H9 (cell line): Measurements from ENCODE around the gene EIF3A. TPM values are rescaled to one million over a fixed set of nuclear protein-coding genes. Genes with fewer than 3 reads are reported as not detected.

ENCODE experiments used
- DNase-seq: peaks from one replicate; pipeline ENCODE4 v3.0.0-alpha.2; 2017
- H2AFZ ChIP-seq: one replicate; pipeline ENCODE4 v1.6.1; 2013; ENCODE audit warnings: mild to moderate bottlenecking, low read length, control low read depth, moderate library complexity
- H2AK5ac ChIP-seq: 2 replicates; pipeline ENCODE4 v1.6.1; 2013; ENCODE audit warnings: low read length, control low read depth, mixed read lengths; ENCODE audit not compliant: insufficient read length
- H2BK120ac ChIP-seq: one replicate; pipeline ENCODE4 v1.6.1; 2013; ENCODE audit warnings: low read depth, mild to moderate bottlenecking, low read length, control low read depth, inconsistent platforms; ENCODE audit not compliant: poor library complexity, severe bottlenecking
- H2BK12ac ChIP-seq: 2 replicates; pipeline ENCODE4 v1.6.1; 2013; ENCODE audit warnings: low read length, control low read depth, mixed read lengths, low read depth; ENCODE audit not compliant: insufficient read length
- H2BK15ac ChIP-seq: 2 replicates; pipeline ENCODE4 v1.6.1; 2013; ENCODE audit warnings: low read depth, low read length, control low read depth
- H2BK20ac ChIP-seq: one replicate; pipeline ENCODE4 v1.6.1; 2013; ENCODE audit warnings: low read depth, mild to moderate bottlenecking, low read length, control low read depth, inconsistent platforms; ENCODE audit not compliant: poor library complexity, severe bottlenecking
- H2BK5ac ChIP-seq: 2 replicates; pipeline ENCODE4 v1.6.1; 2013; ENCODE audit warnings: low read length, control low read depth, mixed read lengths; ENCODE audit not compliant: insufficient read length
- H3K14ac ChIP-seq: 2 replicates; pipeline ENCODE4 v1.6.1; 2013; ENCODE audit warnings: low read length, control low read depth; ENCODE audit not compliant: insufficient read depth
- H3K18ac ChIP-seq: 2 replicates; pipeline ENCODE4 v1.6.1; 2013; ENCODE audit warnings: low read depth, mild to moderate bottlenecking, mixed read lengths, low read length, control low read depth; ENCODE audit not compliant: insufficient read length
- H3K23ac ChIP-seq: 2 replicates; pipeline ENCODE4 v1.6.1; 2013; ENCODE audit warnings: low read length, control low read depth, mixed read lengths, low read depth; ENCODE audit not compliant: insufficient read length
- H3K23me2 ChIP-seq: 2 replicates; pipeline ENCODE4 v1.6.1; 2013; ENCODE audit warnings: low read depth, mild to moderate bottlenecking, mixed read lengths, low read length, control low read depth; ENCODE audit not compliant: insufficient read length, poor library complexity, severe bottlenecking
- H3K27ac ChIP-seq: 2 replicates; pipeline ENCODE4 v1.5.1; 2013; ENCODE audit warnings: low read length, control low read depth, mixed read lengths, low read depth; ENCODE audit not compliant: insufficient read length
- H3K27me3 ChIP-seq: 2 replicates; pipeline ENCODE4 v1.6.1; 2013; ENCODE audit warnings: low read length, control low read depth, inconsistent platforms; ENCODE audit not compliant: insufficient read depth
- H3K4ac ChIP-seq: 2 replicates; pipeline ENCODE4 v1.6.1; 2013; ENCODE audit warnings: low read depth, mild to moderate bottlenecking, control low read depth, inconsistent platforms, low read length, moderate library complexity
- H3K4me1 ChIP-seq: 2 replicates; pipeline ENCODE4 v1.6.1; 2013; ENCODE audit warnings: low read length, control low read depth, inconsistent platforms; ENCODE audit not compliant: insufficient read depth
- H3K4me2 ChIP-seq: 2 replicates; pipeline ENCODE4 v1.6.1; 2013; ENCODE audit warnings: low read length, control low read depth, mixed read lengths; ENCODE audit not compliant: insufficient read length, insufficient read depth
- H3K56ac ChIP-seq: 2 replicates; pipeline ENCODE4 v1.6.1; 2013; ENCODE audit warnings: low read depth, mild to moderate bottlenecking, mixed read lengths, low read length, control low read depth; ENCODE audit not compliant: insufficient read length
- H3K79me1 ChIP-seq: 2 replicates; pipeline ENCODE4 v1.6.1; 2013; ENCODE audit warnings: low read depth, mild to moderate bottlenecking, moderate library complexity, low read length, control low read depth, inconsistent platforms; ENCODE audit not compliant: insufficient read depth, poor library complexity, severe bottlenecking
- H3K79me2 ChIP-seq: 2 replicates; pipeline ENCODE4 v1.6.1; 2013; ENCODE audit warnings: low read length, control low read depth, inconsistent platforms; ENCODE audit not compliant: insufficient read depth
- H3K9ac ChIP-seq: 2 replicates; pipeline ENCODE4 v1.6.1; 2013; ENCODE audit warnings: low read length, control low read depth, mixed read lengths; ENCODE audit not compliant: insufficient read length; ENCODE audit errors: extremely low read depth
- H3K9me3 ChIP-seq: one replicate; pipeline ENCODE4 v1.6.1; 2013; ENCODE audit warnings: low read depth, low read length, inconsistent platforms; ENCODE audit not compliant: control insufficient read depth
- H3T11ph ChIP-seq: one replicate; pipeline ENCODE4 v1.6.1; 2013; ENCODE audit warnings: mild to moderate bottlenecking, low read length, control low read depth, inconsistent platforms
- H4K20me1 ChIP-seq: one replicate; pipeline ENCODE4 v1.6.1; 2013; ENCODE audit not compliant: control insufficient read depth, insufficient read length, insufficient read depth
- H4K5ac ChIP-seq: 2 replicates; pipeline ENCODE4 v1.6.1; 2013; ENCODE audit warnings: low read depth, mild to moderate bottlenecking, mixed read lengths, low read length, control low read depth; ENCODE audit not compliant: insufficient read length
- H4K8ac ChIP-seq: replicated peaks from 2 replicates; pipeline ENCODE4 v1.6.1; 2013; ENCODE audit warnings: low read length, control low read depth, mixed read lengths, low read depth; ENCODE audit not compliant: insufficient read length
- H4K91ac ChIP-seq: 2 replicates; pipeline ENCODE4 v1.6.1; 2013; ENCODE audit warnings: low read depth, mild to moderate bottlenecking, moderate library complexity, mixed read lengths, low read length, control low read depth; ENCODE audit not compliant: insufficient read length
- H3K27ac Mint-ChIP-seq, 3 experiments: 2 replicates in 2 of 3; 3 replicates in 1 of 3; pipeline ENCODE4 v1.8.0; 2020 to 2021; ENCODE audit warnings: mixed read lengths in 3 of 3, mild to moderate bottlenecking in 1 of 3, moderate library complexity in 1 of 3
- H3K27me3 Mint-ChIP-seq: 2 replicates; pipeline ENCODE4 v1.8.0; 2021; ENCODE audit warnings: low read depth, mild to moderate bottlenecking, moderate library complexity, mixed read lengths
- H3K36me3 Mint-ChIP-seq, 3 experiments: 2 replicates in 2 of 3; 3 replicates in 1 of 3; pipeline ENCODE4 v1.8.0; 2020 to 2021; ENCODE audit warnings: low read depth in 3 of 3, mixed read lengths in 3 of 3; ENCODE audit not compliant: insufficient read depth in 1 of 3
- H3K4me1 Mint-ChIP-seq, 2 experiments: 2 replicates each; pipeline ENCODE4 v1.8.0; 2020; ENCODE audit warnings: mixed read lengths in 2 of 2
- H3K4me3 Mint-ChIP-seq, 2 experiments: 2 replicates in 1 of 2; 3 replicates in 1 of 2; pipeline ENCODE4 v1.8.0; 2020 to 2021; ENCODE audit warnings: mild to moderate bottlenecking in 2 of 2, mixed read lengths in 2 of 2, moderate library complexity in 1 of 2
- H3K9me3 Mint-ChIP-seq, 2 experiments: 2 replicates in 1 of 2; 3 replicates in 1 of 2; pipeline ENCODE4 v1.8.0; 2020; ENCODE audit warnings: mild to moderate bottlenecking in 2 of 2, mixed read lengths in 2 of 2, moderate library complexity in 1 of 2
- CTCF ChIP-seq: fragments of 200-600 bp; sonication (generic); conservative IDR thresholded peaks from 3 replicates; pipeline ENCODE4 v1.8.0; 2021; ENCODE audit warnings: antibody characterized with exemption, mild to moderate bottlenecking
- WGBS: extraction: QIAGEN DNeasy Blood & Tissue Kit; methylation state at CpG from one replicate; pipeline ENCODE4 v1.1.7; 2013; ENCODE audit warnings: missing lambda C conversion rate, low lambda C conversion rate, mixed read lengths; ENCODE audit not compliant: insufficient read length; ENCODE audit errors: extremely low coverage; 5-methylcytosine and 5-hydroxymethylcytosine counted together
- total RNA-seq: library from RNA; stranded (reverse); gene quantifications from 2 replicates; pipeline ENCODE4 v1.2.1, GENCODE V29; 2021

The EIF3A gene
- total RNA-seq, 1 experiment from 2014 or later = 206 TPM

- WGBS = no CpG with 5 or more reads among the region's 10 CpGs
- TF ChIP-seq CTCF = no peak
- no peak overlapping the region for H3K4me2 ChIP-seq
These were observed 20.9 kb upstream of the EIF3A start for GRCh38 chr10:119101366-119102098.

More at GRCh38 chr10:119101366-119102098, 20.9 kb upstream of the EIF3A start:
- Histone ChIP-seq H3K56ac (no peak overlapping the region), H4K91ac (no peak overlapping the region), H3K23ac (no peak overlapping the region), H3K23me2 (no peaks in the 10 kb centered on the region), H3K14ac (no peak overlapping the region), H3K9me3 (no peaks in the 10 kb centered on the region), H3K4me1 (no peaks in the 10 kb centered on the region), H2BK12ac (no peak overlapping the region), H4K8ac (no peak overlapping the region), H4K5ac (no peak overlapping the region), H2BK5ac (no peak overlapping the region), H3K79me1 (peaks cover 6% of the 10 kb centered on the region), H2BK20ac (no peak overlapping the region), H4K20me1 (no peaks in the 10 kb centered on the region), H3K27me3 (no peaks in the 10 kb centered on the region), H2AK5ac (no peak overlapping the region), H3K27ac (no peak overlapping the region), H3K4ac (no peak overlapping the region), H3K18ac (no peak overlapping the region), H3K79me2 (peaks cover 1% of the 10 kb centered on the region; the same call in 1 of the 2 replicates), H3T11ph (no peak overlapping the region), H2BK15ac (no peak overlapping the region), H2AFZ (no peak overlapping the region), H2BK120ac (no peak overlapping the region), H3K9ac (no peak overlapping the region)
- Mint-ChIP-seq H3K27me3 (no peaks in the 10 kb centered on the region; the same call in none of the 2 replicates), H3K4me1 (peaks cover 4 to 8% of the 10 kb centered on the region in 2 experiments), H3K9me3 (no peaks in the 10 kb centered on the region), H3K27ac (no peak overlapping the region; a peak in 1 of 7 replicates), H3K36me3 (peaks cover 0 to 12% (median 0%) of the 10 kb centered on the region in 3 experiments; a peak in 1 of 7 replicates), H3K4me3 (no peak overlapping the region; a peak in 1 of 5 replicates)
- DNase-seq = no peak
